BE2C (cell line): ENCODE measurements around the gene TXNDC15.

Experiments
- DNase-seq: peaks from one replicate; pipeline ENCODE4 v3.0.0-alpha.2; 2020
- H3K27me3 ChIP-seq: fragments of 250-450 bp; sonication (Bioruptor Pico); 2 replicates; pipeline ENCODE4 v1.5.1; 2020; ENCODE audit warnings: mild to moderate bottlenecking
- H3K36me3 ChIP-seq: fragments of 250-450 bp; sonication (Bioruptor Pico); 2 replicates; pipeline ENCODE4 v1.5.1; 2020; ENCODE audit warnings: mild to moderate bottlenecking
- H3K4me1 ChIP-seq: fragments of 250-450 bp; sonication (Bioruptor Pico); 2 replicates; pipeline ENCODE4 v1.5.1; 2020
- H3K4me3 ChIP-seq: 2 replicates; pipeline ENCODE4 v1.5.1; 2011; ENCODE audit warnings: low read depth, low read length
- H3K9me3 ChIP-seq: fragments of 250-450 bp; sonication (Bioruptor Pico); 2 replicates; pipeline ENCODE4 v1.5.1; 2020
- CTCF ChIP-seq: IDR thresholded peaks from 2 replicates; pipeline ENCODE4 v1.5.1; 2012; ENCODE audit warnings: mild to moderate bottlenecking, low read depth, low read length

TXNDC15 gene

GRCh38 chr5:134935711-134936602, 61.8 kb downstream of the TXNDC15 start:
- Histone ChIP-seq H3K27me3 (no peaks in the 10 kb centered on the region), H3K36me3 (no peaks in the 10 kb centered on the region), H3K4me3 (no peak overlapping the region), H3K4me1 (peaks cover 25% of the 10 kb centered on the region), H3K9me3 (no peaks in the 10 kb centered on the region)
- TF ChIP-seq CTCF = no peak
- DNase-seq = no peak

- no peak for TF ChIP-seq CTCF
- H3K36me3 ChIP-seq = no peaks in the 10 kb centered on the region
- peak overlapping the region; percentile 42 for H3K4me3 ChIP-seq
- DNase-seq = peak; percentile 78
- H3K9me3 ChIP-seq = no peaks in the 10 kb centered on the region
- peaks cover 25% of the 10 kb centered on the region for H3K4me1 ChIP-seq
- no peaks in the 10 kb centered on the region for H3K27me3 ChIP-seq
Observed at GRCh38 chr5:134937526-134937925, 63.4 kb downstream of the TXNDC15 start.

GRCh38 chr5:134938030-134938429, 63.9 kb downstream of the TXNDC15 start:
- H3K9me3 ChIP-seq = no peaks in the 10 kb centered on the region
- H3K36me3 ChIP-seq = no peaks in the 10 kb centered on the region
- peak; percentile 64 for DNase-seq
- no peak for TF ChIP-seq CTCF
- peak overlapping the region; percentile 42 for H3K4me3 ChIP-seq
- H3K27me3 ChIP-seq = no peaks in the 10 kb centered on the region
- peaks cover 25% of the 10 kb centered on the region for H3K4me1 ChIP-seq

GRCh38 chr5:134939500-134939899, 65.3 kb downstream of the TXNDC15 start:
- H3K36me3 ChIP-seq = no peaks in the 10 kb centered on the region
- H3K4me1 ChIP-seq = peaks cover 25% of the 10 kb centered on the region
- no peak overlapping the region for H3K4me3 ChIP-seq
- H3K27me3 ChIP-seq = no peaks in the 10 kb centered on the region
- no peak for DNase-seq
- H3K9me3 ChIP-seq = no peaks in the 10 kb centered on the region
- no peak for TF ChIP-seq CTCF

GRCh38 chr5:134943547-134943946, 69.4 kb downstream of the TXNDC15 start:
- TF ChIP-seq CTCF = no peak
- no peaks in the 10 kb centered on the region; the same call in 1 of the 2 replicates for H3K4me1 ChIP-seq
- no peaks in the 10 kb centered on the region for H3K27me3 ChIP-seq
- DNase-seq = no peak
- no peaks in the 10 kb centered on the region for H3K36me3 ChIP-seq
- no peak overlapping the region for H3K4me3 ChIP-seq
- H3K9me3 ChIP-seq = no peaks in the 10 kb centered on the region

GRCh38 chr5:134944630-134945029, 70.5 kb downstream of the TXNDC15 start:
- Histone ChIP-seq H3K4me1 (peaks cover 4% of the 10 kb centered on the region; the same call in 1 of the 2 replicates), H3K36me3 (no peaks in the 10 kb centered on the region), H3K9me3 (no peaks in the 10 kb centered on the region), H3K27me3 (no peaks in the 10 kb centered on the region), H3K4me3 (no peak overlapping the region)
- no peak for DNase-seq
- no peak for TF ChIP-seq CTCF
